Measurements from ENCODE around the gene ALPK1. TPM values are rescaled to one million over a fixed set of nuclear protein-coding genes. Genes with fewer than 3 reads are reported as not detected.
A peak's percentile ranks its signal among the peaks of the same experiment; 100 is the strongest.

The ALPK1 gene
- total and polyA plus RNA-seq, 2 experiments from 2014 or later, result 0.10 to 0.49 TPM

- Histone ChIP-seq H3K4me1 (ENCODE audit: insufficient read depth) (peaks cover 24% of the 10 kb centered on the region), H3K27ac (ENCODE audit: low read depth) (no peak overlapping the region), H3K4me2 (no peak overlapping the region), H4K20me1 (replicated peaks; ENCODE audit: insufficient read depth) (no peaks in the 10 kb centered on the region; the same call in 1 of the 2 replicates), H3K27me3 (ENCODE audit: insufficient read depth) (no peaks in the 10 kb centered on the region), H3K4me3 (no peak overlapping the region), H3K36me3 (ENCODE audit: insufficient read depth) (no peaks in the 10 kb centered on the region), H3K9me2 (ENCODE audit: insufficient read depth) (no peaks in the 10 kb centered on the region), H3K79me2 (replicated peaks; ENCODE audit: insufficient read depth) (peaks cover 64% of the 10 kb centered on the region), H2AFZ (no peak overlapping the region), H3F3A (replicated peaks; ENCODE audit: low read depth) (no peaks in the 10 kb centered on the region)
- H3K9me3 Mint-ChIP-seq, result no peaks in the 10 kb centered on the region
- H3K36me3 Mint-ChIP-seq (ENCODE audit: low read depth), result peaks cover 5% of the 10 kb centered on the region; the same call in 2 of the 3 replicates
- no peak overlapping the region for H3K4me3 Mint-ChIP-seq
- H3K4me1 Mint-ChIP-seq, result peaks cover 34% of the 10 kb centered on the region
- TF ChIP-seq JUNB (IDR thresholded peaks at IDR 0.05; ENCODE audit: unreplicated experiment) (no peak), STAT1 (IDR thresholded peaks at IDR 0.05; ENCODE audit: unreplicated experiment) (no peak), CTCF (conservative IDR thresholded peaks at IDR 0.05; ENCODE audit: low read depth in 2 of 2) (no peak), EZH2phosphoT487 (IDR thresholded peaks at IDR 0.05; ENCODE audit: unreplicated experiment) (no peak), ETS1 (IDR thresholded peaks at IDR 0.05) (no peak), NANOG (IDR thresholded peaks at IDR 0.05; ENCODE audit: borderline replicate concordance) (no peak), ZNF462 (CRISPR knock-in tag; IDR thresholded peaks at IDR 0.05) (no peak), EZH2 (IDR thresholded peaks at IDR 0.05; ENCODE audit: low read depth, unreplicated experiment) (no peak), CREB1 (CRISPR knock-in tag; IDR thresholded peaks at IDR 0.05; ENCODE audit: low read depth) (no peak)
- H3K27me3 Mint-ChIP-seq (ENCODE audit: insufficient read depth, low read depth, poor library complexity), result no peaks in the 10 kb centered on the region
- no peak overlapping the region; the same call in 1 of the 2 replicates for H3K27ac Mint-ChIP-seq
- no peak for DNase-seq (ENCODE audit: low spot score)
- 0 out of 3 replicates have a peak, but pooled peaks have one; percentile 27 for ATAC-seq
Measured at GRCh38 chr4:112251019-112251643, 46.0 kb upstream of the ALPK1 start.

Measured in GM23338 (cell line).